Stimulated activated CD8-positive, alpha-beta memory T cell treated with anti-CD3 and anti-CD28 coated beads, Interleukin-4, amount 100 ng/mL, for 24 hours (primary cell): Measurements from ENCODE around the gene TRABD2A.
"Not testable (repeated sequence)": the region's sequence is repeated elsewhere in the genome, so short reads cannot be mapped to it uniquely, and the experiment has no call there.

Source experiments
- DNase-seq: peaks from one replicate; pipeline ENCODE4 v3.0.0-alpha.2; 2020; ENCODE audit warnings: low read depth

The TRABD2A gene

GRCh38 chr2:84879584-84880394 is 1.1 kb downstream of the TRABD2A start:
- DNase-seq: no peak

GRCh38 chr2:84878896-84879583 is 1.8 kb downstream of the TRABD2A start:
- DNase-seq: no peak

- no peak for DNase-seq
Measured at GRCh38 chr2:84878459-84878858, 2.4 kb downstream of the TRABD2A start.

- DNase-seq: no peak
Measured at GRCh38 chr2:84876369-84876768, 4.5 kb downstream of the TRABD2A start.

- not testable (repeated sequence) for DNase-seq
Measured at GRCh38 chr2:84875619-84876018, 5.3 kb downstream of the TRABD2A start.

GRCh38 chr2:84875213-84875560 is 5.7 kb downstream of the TRABD2A start:
- no peak for DNase-seq

GRCh38 chr2:84874381-84875212 is 6.3 kb downstream of the TRABD2A start:
- DNase-seq: no peak

GRCh38 chr2:84873350-84873749 is 7.5 kb downstream of the TRABD2A start:
- DNase-seq: no peak

GRCh38 chr2:84872691-84873090 is 8.2 kb downstream of the TRABD2A start:
- not testable (repeated sequence) for DNase-seq

GRCh38 chr2:84870306-84870705 is 10.6 kb downstream of the TRABD2A start:
- no peak for DNase-seq

GRCh38 chr2:84868327-84868726 is 12.6 kb downstream of the TRABD2A start:
- not testable (repeated sequence) for DNase-seq

- no peak for DNase-seq
Measured at GRCh38 chr2:84866122-84866521, 14.8 kb downstream of the TRABD2A start.

- DNase-seq: no peak
Measured at GRCh38 chr2:84865181-84865783, 15.6 kb downstream of the TRABD2A start.

GRCh38 chr2:84862006-84862405 is 18.9 kb downstream of the TRABD2A start:
- DNase-seq: no peak

- no peak for DNase-seq
Measured at GRCh38 chr2:84861539-84861938, 19.3 kb downstream of the TRABD2A start.

GRCh38 chr2:84858937-84859336 is 21.9 kb downstream of the TRABD2A start:
- DNase-seq: no peak

- DNase-seq: no peak
Measured at GRCh38 chr2:84858123-84858522, 22.8 kb downstream of the TRABD2A start.

GRCh38 chr2:84857566-84857965 is 23.3 kb downstream of the TRABD2A start:
- no peak for DNase-seq

GRCh38 chr2:84856787-84857186 is 24.1 kb downstream of the TRABD2A start:
- no peak for DNase-seq

GRCh38 chr2:84855731-84856130 is 25.2 kb downstream of the TRABD2A start:
- DNase-seq: no peak

- DNase-seq: no peak
Measured at GRCh38 chr2:84854850-84855249, 26.0 kb downstream of the TRABD2A start.

- no peak for DNase-seq
Measured at GRCh38 chr2:84851876-84852275, 29.0 kb downstream of the TRABD2A start.
